Activated CD4-positive, alpha-beta T cell treated with anti-CD3 and anti-CD28 coated beads for 48 hours (primary cell): ENCODE data around the gene CHCHD6.

Source experiments
- DNase-seq: peaks from one replicate; pipeline ENCODE4 v3.0.0-alpha.2; 2020

Gene CHCHD6

GRCh38 chr3:126832933-126833332 lies 128.9 kb downstream of the CHCHD6 start:
- no peak for DNase-seq

GRCh38 chr3:126834596-126835471 lies 130.8 kb downstream of the CHCHD6 start:
- DNase-seq: no peak

GRCh38 chr3:126835472-126836219 lies 131.6 kb downstream of the CHCHD6 start:
- DNase-seq: no peak

- no peak for DNase-seq
These were observed 132.3 kb downstream of the CHCHD6 start for GRCh38 chr3:126836220-126836860.

GRCh38 chr3:126837773-126838172 lies 133.7 kb downstream of the CHCHD6 start:
- no peak for DNase-seq

GRCh38 chr3:126845920-126846715 lies 142.1 kb downstream of the CHCHD6 start:
- no peak for DNase-seq

GRCh38 chr3:126847061-126847460 lies 143.0 kb downstream of the CHCHD6 start:
- DNase-seq: no peak

GRCh38 chr3:126848991-126849390 lies 145.0 kb downstream of the CHCHD6 start:
- no peak for DNase-seq

- no peak for DNase-seq
These were observed 145.7 kb downstream of the CHCHD6 start for GRCh38 chr3:126849768-126850167.

- DNase-seq: no peak
These were observed 146.5 kb downstream of the CHCHD6 start for GRCh38 chr3:126850370-126851085.

GRCh38 chr3:126851382-126851781 lies 147.3 kb downstream of the CHCHD6 start:
- no peak for DNase-seq

- no peak for DNase-seq
These were observed 147.9 kb downstream of the CHCHD6 start for GRCh38 chr3:126851934-126852333.

- DNase-seq: no peak
These were observed 148.5 kb downstream of the CHCHD6 start for GRCh38 chr3:126852511-126852910.

- DNase-seq: no peak
These were observed 150.6 kb downstream of the CHCHD6 start for GRCh38 chr3:126854666-126855065.

GRCh38 chr3:126855374-126855773 lies 151.3 kb downstream of the CHCHD6 start:
- no peak for DNase-seq

- DNase-seq: no peak
These were observed 153.9 kb downstream of the CHCHD6 start for GRCh38 chr3:126857928-126858327.

- no peak for DNase-seq
These were observed 154.4 kb downstream of the CHCHD6 start for GRCh38 chr3:126858401-126858800.

GRCh38 chr3:126858887-126859286 lies 154.8 kb downstream of the CHCHD6 start:
- no peak for DNase-seq

- DNase-seq: no peak
These were observed 155.6 kb downstream of the CHCHD6 start for GRCh38 chr3:126859415-126860246.

- DNase-seq: no peak
These were observed 161.7 kb downstream of the CHCHD6 start for GRCh38 chr3:126865736-126866135.

GRCh38 chr3:126866175-126866759 lies 162.2 kb downstream of the CHCHD6 start:
- no peak for DNase-seq
